ENCODE data around the gene RAP2A. TPM values are rescaled to one million over a fixed set of nuclear protein-coding genes. Genes with fewer than 3 reads are reported as not detected.

RAP2A gene
- total RNA-seq, 4 donors from 2014 or later: 21.1 to 33.5 (median 26.6) TPM

DNA sequence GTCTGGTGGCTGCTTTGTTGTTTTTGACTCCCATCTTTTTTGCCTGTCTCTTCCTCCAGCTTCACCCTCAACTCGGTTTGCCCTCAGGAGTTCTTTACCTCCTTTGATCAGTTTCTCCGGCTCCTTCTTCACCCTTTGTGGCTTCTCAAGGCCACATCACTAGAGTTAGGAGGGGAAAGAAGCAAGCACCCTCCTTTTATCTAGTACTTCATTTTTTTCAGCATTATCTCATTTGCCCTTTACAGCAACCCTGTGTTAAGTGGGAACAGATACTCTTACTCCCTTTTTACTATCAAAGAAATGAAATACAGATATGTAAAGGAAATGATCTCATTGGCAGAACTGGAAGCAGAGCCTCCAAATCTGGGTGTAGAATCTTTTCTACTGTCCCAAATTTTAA, 26.9 kb downstream of the RAP2A start:
- peaks cover 0 to 19% of the 10 kb centered on the region in 2 donors for H3K36me3 ChIP-seq
- no peak overlapping the region for H3K4me3 ChIP-seq
- no peak for TF ChIP-seq EP300 (IDR thresholded peaks at IDR 0.05)
- TF ChIP-seq, protein P1, sequence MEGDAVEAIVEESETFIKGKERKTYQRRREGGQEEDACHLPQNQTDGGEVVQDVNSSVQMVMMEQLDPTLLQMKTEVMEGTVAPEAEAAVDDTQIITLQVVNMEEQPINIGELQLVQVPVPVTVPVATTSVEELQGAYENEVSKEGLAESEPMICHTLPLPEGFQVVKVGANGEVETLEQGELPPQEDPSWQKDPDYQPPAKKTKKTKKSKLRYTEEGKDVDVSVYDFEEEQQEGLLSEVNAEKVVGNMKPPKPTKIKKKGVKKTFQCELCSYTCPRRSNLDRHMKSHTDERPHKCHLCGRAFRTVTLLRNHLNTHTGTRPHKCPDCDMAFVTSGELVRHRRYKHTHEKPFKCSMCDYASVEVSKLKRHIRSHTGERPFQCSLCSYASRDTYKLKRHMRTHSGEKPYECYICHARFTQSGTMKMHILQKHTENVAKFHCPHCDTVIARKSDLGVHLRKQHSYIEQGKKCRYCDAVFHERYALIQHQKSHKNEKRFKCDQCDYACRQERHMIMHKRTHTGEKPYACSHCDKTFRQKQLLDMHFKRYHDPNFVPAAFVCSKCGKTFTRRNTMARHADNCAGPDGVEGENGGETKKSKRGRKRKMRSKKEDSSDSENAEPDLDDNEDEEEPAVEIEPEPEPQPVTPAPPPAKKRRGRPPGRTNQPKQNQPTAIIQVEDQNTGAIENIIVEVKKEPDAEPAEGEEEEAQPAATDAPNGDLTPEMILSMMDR (IDR thresholded peaks at IDR 0.05): no peak
- TF ChIP-seq POLR2A (IDR thresholded peaks at IDR 0.05): no peak
- TF ChIP-seq POLR2AphosphoS5 (IDR thresholded peaks at IDR 0.05): no peak
- ATAC-seq: no peak
- no peaks in the 10 kb centered on the region for H3K27me3 ChIP-seq
- no peaks in the 10 kb centered on the region for H3K9me3 ChIP-seq
- no peak overlapping the region for H3K27ac ChIP-seq
- WGBS, 2 donors (ENCODE audit: low coverage in 1 of 2): 72 to 94% methylated on average over 2 of the region's 2 CpGs
- peaks cover 0 to 12% (median 0%) of the 10 kb centered on the region in 3 donors for H3K4me1 ChIP-seq

DNA sequence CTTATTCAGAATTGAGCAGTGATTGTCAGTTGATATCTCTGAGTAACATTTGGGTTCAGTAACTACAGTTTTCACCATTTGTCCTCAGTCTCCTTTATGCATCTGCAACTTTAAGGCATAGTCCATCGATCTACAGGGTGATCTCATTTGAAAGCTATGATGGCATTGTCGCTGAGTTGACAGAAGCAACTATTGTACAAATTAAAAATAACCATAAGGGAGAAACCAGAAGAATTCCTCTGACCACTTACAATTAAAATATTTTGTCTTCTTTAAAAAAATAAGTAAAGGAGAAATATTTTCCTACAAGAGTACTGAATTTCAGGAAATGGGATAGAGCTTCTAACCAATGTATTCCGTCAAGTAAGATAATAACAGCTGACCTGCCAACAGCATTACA, 30.6 kb downstream of the RAP2A start:
- no peak for TF ChIP-seq POLR2A (IDR thresholded peaks at IDR 0.05)
- no peak for TF ChIP-seq POLR2AphosphoS5 (IDR thresholded peaks at IDR 0.05)
- no peak for TF ChIP-seq EP300 (IDR thresholded peaks at IDR 0.05)
- TF ChIP-seq, protein P1 (IDR thresholded peaks at IDR 0.05): no peak
- peaks cover 0 to 7% (median 0%) of the 10 kb centered on the region in 3 donors for H3K4me1 ChIP-seq
- H3K27me3 ChIP-seq: no peaks in the 10 kb centered on the region
- H3K36me3 ChIP-seq: peaks cover 0 to 19% of the 10 kb centered on the region in 2 donors
- H3K9me3 ChIP-seq: no peaks in the 10 kb centered on the region
- no peak for ATAC-seq
- no peak overlapping the region for H3K27ac ChIP-seq
- no peak overlapping the region for H3K4me3 ChIP-seq
- WGBS, 2 donors (ENCODE audit: low coverage in 1 of 2): 46 to 75% methylated on average over 2 to 3 of the region's 3 CpGs

DNA sequence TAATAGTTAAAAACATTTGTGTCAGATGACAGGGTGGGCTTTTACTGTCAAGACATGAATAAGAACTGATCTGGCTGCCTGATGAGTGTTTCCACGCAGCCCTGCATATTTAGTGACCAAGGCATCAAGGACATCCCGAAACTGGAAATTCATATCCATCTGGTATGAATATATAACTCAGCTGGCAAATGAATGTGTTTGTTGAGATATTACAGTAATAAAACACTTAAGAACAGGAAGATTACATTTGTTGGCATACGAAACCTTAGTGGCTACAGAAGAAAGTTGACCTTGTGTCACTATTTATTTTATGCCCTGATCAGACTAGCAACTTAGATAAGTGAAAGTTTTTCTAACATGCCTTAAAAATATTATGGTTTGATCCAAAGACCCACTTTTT, 32.8 kb downstream of the RAP2A start:
- TF ChIP-seq POLR2AphosphoS5 (IDR thresholded peaks at IDR 0.05): no peak
- TF ChIP-seq POLR2A (IDR thresholded peaks at IDR 0.05): no peak
- TF ChIP-seq, protein P1 (IDR thresholded peaks at IDR 0.05): no peak
- TF ChIP-seq EP300 (IDR thresholded peaks at IDR 0.05): no peak
- Histone ChIP-seq H3K27me3 (no peaks in the 10 kb centered on the region), H3K4me1 (no peaks in the 10 kb centered on the region), H3K36me3 (peaks cover 0 to 19% of the 10 kb centered on the region in 2 donors), H3K4me3 (no peak overlapping the region), H3K9me3 (no peaks in the 10 kb centered on the region), H3K27ac (no peak overlapping the region)
- no peak for ATAC-seq
- WGBS, 2 donors (ENCODE audit: low coverage in 1 of 2): 80 to 93% methylated on average over 3 of the region's 3 CpGs

DNA sequence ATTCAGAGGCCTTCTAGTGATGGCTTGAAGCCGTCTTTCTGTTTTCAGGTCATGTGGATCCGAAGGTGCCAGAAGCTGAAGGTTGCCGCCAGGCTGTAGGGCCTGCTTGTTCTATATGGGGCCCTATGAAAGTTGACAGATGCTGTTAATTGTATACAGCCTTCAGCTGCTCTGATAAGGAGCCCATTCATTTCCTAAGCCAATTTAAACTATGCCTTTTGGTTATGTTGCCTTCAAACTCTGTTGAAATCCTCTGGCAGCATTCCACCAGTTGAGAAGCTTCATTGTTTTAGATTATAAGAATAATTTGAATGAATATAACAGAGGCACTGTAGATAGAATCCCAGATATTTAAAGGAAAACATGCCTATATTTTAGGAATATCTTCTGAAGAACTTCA, 34.4 kb downstream of the RAP2A start:
- H3K4me3 ChIP-seq: no peak overlapping the region
- TF ChIP-seq, protein P1 (IDR thresholded peaks at IDR 0.05): no peak
- TF ChIP-seq EP300 (IDR thresholded peaks at IDR 0.05) (no peak), POLR2A (IDR thresholded peaks at IDR 0.05) (no peak), POLR2AphosphoS5 (IDR thresholded peaks at IDR 0.05) (no peak)
- H3K27ac ChIP-seq: no peak overlapping the region
- H3K9me3 ChIP-seq: no peaks in the 10 kb centered on the region
- 71 to 87% methylated on average over 3 of the region's 3 CpGs for WGBS, 2 donors (ENCODE audit: low coverage in 1 of 2)
- H3K27me3 ChIP-seq: no peaks in the 10 kb centered on the region
- H3K4me1 ChIP-seq: no peaks in the 10 kb centered on the region
- ATAC-seq: no peak
- peaks cover 0 to 19% of the 10 kb centered on the region in 2 donors for H3K36me3 ChIP-seq

DNA sequence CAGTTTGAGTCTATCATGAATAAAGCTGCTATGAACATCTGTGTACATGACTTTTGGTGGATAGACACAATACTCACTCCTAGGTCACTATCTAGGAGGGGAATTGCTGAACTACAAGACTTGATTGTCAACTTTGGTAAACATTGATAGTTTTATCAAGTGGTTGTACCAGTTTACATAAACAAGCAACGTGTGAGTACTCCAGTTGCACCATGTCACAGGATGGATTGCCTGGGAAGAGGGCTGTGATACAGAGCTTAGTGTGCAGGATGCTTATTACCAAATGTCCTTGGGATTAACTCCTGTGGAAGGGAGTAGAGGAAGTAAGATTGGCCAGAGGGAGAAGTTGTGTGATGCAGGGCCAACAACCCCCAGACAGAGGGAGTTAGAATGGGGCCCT, 37.7 kb downstream of the RAP2A start:
- H3K36me3 ChIP-seq: no peaks in the 10 kb centered on the region
- TF ChIP-seq POLR2A (IDR thresholded peaks at IDR 0.05) (no peak), POLR2AphosphoS5 (IDR thresholded peaks at IDR 0.05) (no peak), EP300 (IDR thresholded peaks at IDR 0.05) (no peak)
- TF ChIP-seq, protein P1 (IDR thresholded peaks at IDR 0.05): no peak
- H3K27me3 ChIP-seq: no peaks in the 10 kb centered on the region
- H3K27ac ChIP-seq: no peak overlapping the region
- H3K4me1 ChIP-seq: no peaks in the 10 kb centered on the region
- H3K9me3 ChIP-seq: no peaks in the 10 kb centered on the region
- H3K4me3 ChIP-seq: no peak overlapping the region
- no peak for ATAC-seq
- WGBS, 2 donors (ENCODE audit: low coverage in 1 of 2): 0 to 13% methylated on average over 1 of the region's 1 CpG

Measured in gastroesophageal sphincter (tissue), 4 donors.